GM18508 (cell line): Measurements from ENCODE around the gene MT1B.

Experiments
- ATAC-seq: cut with Tn5 transposase; IDR thresholded peaks from one replicate; pipeline ENCODE4 v1.9.1; 2021; ENCODE audit warnings: moderate number of reproducible peaks; ENCODE audit not compliant: insufficient read depth, unreplicated experiment

MT1B gene

GRCh38 chr16:56651586-56651985 lies at the start of gene MT1B:
MT1B (plus strand) TSS chr16:56651886; CDS start chr16:56651954, 68 bp downstream.
- ATAC-seq, result no peak

DNA sequence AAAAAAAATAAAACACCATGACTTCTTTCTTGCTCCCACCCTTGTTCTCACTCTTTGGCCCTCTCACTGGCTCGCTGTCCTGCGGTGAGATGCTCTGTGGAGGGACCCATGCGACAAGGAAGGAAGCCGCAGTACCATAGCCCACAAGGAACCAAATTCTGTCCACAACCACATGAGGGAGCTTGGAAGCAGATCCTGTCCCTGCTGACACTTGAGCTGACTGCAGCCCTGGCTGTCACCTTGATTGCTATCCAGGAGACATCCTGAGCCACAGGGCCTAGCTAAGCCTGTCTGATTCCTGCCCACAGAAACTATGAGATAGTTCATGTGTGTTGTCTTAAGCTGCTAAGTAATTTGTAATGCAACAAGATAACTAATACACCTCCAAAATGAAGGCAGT lies 48.1 kb upstream of the MT1B start:
- no peak for ATAC-seq

- no peak for ATAC-seq
Measured at GRCh38 chr16:56604966-56605365, 46.7 kb upstream of the MT1B start.

- no peak for ATAC-seq
Measured at GRCh38 chr16:56605475-56605874, 46.2 kb upstream of the MT1B start.

- ATAC-seq, result no peak
Measured at GRCh38 chr16:56606071-56606475, 45.6 kb upstream of the MT1B start.

DNA sequence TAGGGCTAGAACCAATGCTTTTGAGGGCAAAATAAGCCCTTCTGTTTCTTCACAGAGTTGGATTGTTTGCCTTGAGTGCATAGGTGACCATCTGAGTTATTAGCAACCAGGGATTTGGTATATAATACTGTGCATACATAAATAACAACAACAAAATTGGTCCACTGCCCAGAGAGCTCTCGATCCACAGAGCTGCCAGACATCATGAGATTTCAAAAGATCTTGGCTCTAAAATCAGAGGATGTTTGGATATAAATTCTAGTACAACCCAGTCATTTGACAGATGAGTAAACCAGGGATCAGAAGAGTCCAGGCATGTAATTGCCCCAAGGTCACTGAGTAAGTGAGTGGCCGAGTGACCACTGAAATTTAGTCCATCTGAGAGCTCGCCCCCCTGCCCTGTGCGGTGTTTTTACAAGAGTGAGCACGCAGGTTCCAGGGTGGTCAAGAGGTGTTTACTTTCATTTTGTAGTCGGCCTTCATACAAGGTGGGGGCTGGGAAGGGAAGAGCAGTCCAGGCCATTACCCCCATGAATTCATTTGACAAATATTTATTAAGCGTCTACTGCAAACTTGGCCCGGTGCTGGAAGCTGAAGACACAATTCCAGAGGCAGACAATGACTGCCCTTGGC lies 45.1 kb upstream of the MT1B start:
- no peak for ATAC-seq

- no peak for ATAC-seq
Measured at GRCh38 chr16:56607109-56607618, 44.5 kb upstream of the MT1B start.

GRCh38 chr16:56607675-56608042 lies 44.0 kb upstream of the MT1B start:
- ATAC-seq, result no peak

- peak; percentile 47 for ATAC-seq
Measured at GRCh38 chr16:56608043-56608875, 43.4 kb upstream of the MT1B start, which contains the start of gene MT2A. MT2A (plus strand) TSS chr16:56608584; CDS start chr16:56608656, 72 bp downstream.

GRCh38 chr16:56608876-56609462 lies 42.7 kb upstream of the MT1B start:
- ATAC-seq, result no peak

GRCh38 chr16:56609463-56609921 lies 42.2 kb upstream of the MT1B start:
- no peak for ATAC-seq

GRCh38 chr16:56610017-56610608 lies 41.6 kb upstream of the MT1B start:
- no peak for ATAC-seq

DNA sequence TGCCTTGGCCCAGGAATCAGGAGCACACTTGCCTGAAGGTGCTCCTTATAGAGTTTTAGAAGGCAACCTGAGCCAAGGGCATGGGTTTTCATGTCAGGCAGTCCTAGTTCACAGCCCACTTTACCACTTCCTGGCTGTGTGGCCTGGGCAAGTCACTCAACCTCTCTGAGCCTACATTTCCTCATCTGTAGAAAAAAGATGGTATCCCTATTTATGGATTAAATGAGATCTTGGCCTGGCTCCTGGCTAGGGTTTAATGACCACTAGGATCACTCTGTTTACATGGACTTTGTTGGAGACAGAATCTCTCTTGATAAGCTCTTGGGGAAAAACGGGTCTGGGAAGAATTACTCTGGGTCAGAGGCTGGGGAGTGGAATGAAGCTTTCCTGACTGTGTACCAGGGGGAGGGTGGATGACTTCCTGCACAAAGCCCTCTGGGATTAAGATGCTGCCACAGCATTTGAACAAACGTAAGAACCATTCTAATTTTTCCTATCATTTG lies 41.0 kb upstream of the MT1B start:
- ATAC-seq, result no peak

GRCh38 chr16:56611281-56611833 lies 40.3 kb upstream of the MT1B start:
- no peak for ATAC-seq

- ATAC-seq, result no peak
Measured at GRCh38 chr16:56613706-56614105, 38.0 kb upstream of the MT1B start.

DNA sequence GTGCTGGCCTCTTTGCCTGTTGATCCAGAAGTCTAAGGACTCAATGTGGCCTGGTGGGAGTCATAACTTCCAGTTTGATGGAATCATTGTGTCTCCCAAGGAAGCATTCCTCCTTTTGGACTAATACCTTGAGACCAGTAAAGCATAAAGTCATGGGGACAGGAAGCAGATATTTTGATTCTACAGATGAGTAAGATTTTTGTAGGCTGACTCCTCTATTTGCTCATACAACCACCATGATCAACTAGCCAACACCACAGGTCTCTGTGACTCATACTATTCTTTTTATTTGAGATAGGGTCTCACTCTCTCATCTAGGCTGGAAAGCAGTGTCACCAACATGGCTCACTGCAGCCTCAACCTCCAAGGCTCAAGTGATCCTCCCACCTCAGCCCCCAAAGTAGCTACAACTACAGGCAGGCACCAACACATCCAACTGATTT lies 37.1 kb upstream of the MT1B start:
- no peak for ATAC-seq

DNA sequence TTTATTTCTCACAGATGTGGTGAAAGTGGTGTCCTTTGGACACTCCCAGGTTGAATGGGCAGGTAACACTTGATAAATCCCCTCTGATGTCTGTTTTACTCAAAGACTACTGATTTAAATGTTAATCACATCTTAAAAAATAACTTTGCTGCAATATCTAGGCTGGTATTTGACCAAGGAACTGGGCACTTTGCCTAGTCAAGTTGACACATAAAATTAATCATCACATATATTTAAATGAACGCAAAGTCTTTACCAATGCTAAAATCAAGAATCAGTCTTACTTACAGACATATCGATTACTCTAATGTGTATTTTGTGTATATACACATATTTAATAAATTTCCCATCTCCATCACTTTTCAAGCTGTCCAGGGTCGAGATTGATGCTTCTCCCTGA lies 36.3 kb upstream of the MT1B start:
- ATAC-seq, result no peak

DNA sequence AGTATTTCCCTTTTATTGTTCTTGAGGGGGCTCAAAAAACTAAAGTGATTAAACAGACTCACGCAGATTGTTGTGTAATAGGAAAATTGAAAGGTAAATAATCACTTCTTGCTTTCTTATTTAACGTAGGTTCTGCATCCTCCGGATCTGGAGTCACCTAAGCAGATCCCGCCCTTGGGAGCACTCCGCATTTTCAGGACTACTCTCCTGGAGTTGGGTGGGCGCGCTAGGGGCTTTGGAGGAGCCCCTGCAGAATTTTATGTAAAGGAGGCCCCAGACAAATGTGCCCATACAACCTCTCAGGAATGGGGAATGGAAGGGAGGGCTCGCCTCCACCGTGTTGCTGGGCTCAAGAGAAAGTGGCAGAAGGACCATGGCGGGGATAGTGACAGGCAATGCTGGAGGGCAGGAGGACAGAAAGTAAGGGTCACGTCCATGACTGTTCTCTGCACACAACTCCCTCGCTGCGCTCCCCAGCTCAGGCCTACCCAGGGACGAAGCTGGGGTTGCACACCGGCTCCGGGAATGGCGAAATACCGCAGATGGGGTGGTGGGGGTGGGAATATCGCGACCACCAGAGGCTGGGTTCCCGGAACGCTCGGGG lies 35.0 kb upstream of the MT1B start:
- ATAC-seq, result no peak

GRCh38 chr16:56617212-56618085 lies 34.2 kb upstream of the MT1B start:
- ATAC-seq, result no peak
